Mesenchymal stem cell (in vitro differentiated cells and primary cell): ENCODE results near the gene GPR50.

Experiments used
- DNase-seq: peaks from one replicate; pipeline ENCODE4 v3.0.0-alpha.2; 2013
- H2AFZ ChIP-seq: one replicate; pipeline ENCODE4 v1.6.1; 2013; ENCODE audit warnings: low read depth, mild to moderate bottlenecking, control low read depth, inconsistent platforms, low read length, moderate library complexity
- H2AK5ac ChIP-seq: 2 replicates; pipeline ENCODE4 v1.6.1; 2013; ENCODE audit warnings: low read length, moderate library complexity, mild to moderate bottlenecking, inconsistent platforms; ENCODE audit not compliant: severe bottlenecking
- H2BK120ac ChIP-seq: one replicate; pipeline ENCODE4 v1.6.1; 2013; ENCODE audit warnings: low read depth, mild to moderate bottlenecking, inconsistent platforms, low read length, moderate library complexity
- H2BK12ac ChIP-seq, 2 experiments: one replicate each; pipeline ENCODE4 v1.6.1; 2013; ENCODE audit warnings: inconsistent platforms in 2 of 2, low read length in 2 of 2, mild to moderate bottlenecking in 2 of 2, moderate library complexity in 2 of 2, control low read depth in 1 of 2
- H2BK15ac ChIP-seq: one replicate; pipeline ENCODE4 v1.6.1; 2013; ENCODE audit warnings: mild to moderate bottlenecking, low read depth, inconsistent platforms; ENCODE audit not compliant: poor library complexity, severe bottlenecking
- H2BK5ac ChIP-seq: 2 replicates; pipeline ENCODE4 v1.6.1; 2013; ENCODE audit warnings: low read depth, mild to moderate bottlenecking, low read length, control low read depth, inconsistent platforms; ENCODE audit not compliant: poor library complexity, severe bottlenecking
- H3K14ac ChIP-seq, 2 experiments: one replicate each; pipeline ENCODE4 v1.6.1; 2013; ENCODE audit warnings: inconsistent platforms in 2 of 2, low read length in 2 of 2, control low read depth in 1 of 2, mild to moderate bottlenecking in 1 of 2, moderate library complexity in 1 of 2
- H3K18ac ChIP-seq, 2 experiments: one replicate each; pipeline ENCODE4 v1.6.1; 2013; ENCODE audit warnings: inconsistent platforms in 2 of 2, low read length in 2 of 2, control low read depth in 1 of 2, low read depth in 1 of 2, mild to moderate bottlenecking in 1 of 2
- H3K23ac ChIP-seq, 2 experiments: one replicate each; pipeline ENCODE4 v1.6.1; 2013; ENCODE audit warnings: inconsistent platforms in 2 of 2, low read length in 2 of 2, mild to moderate bottlenecking in 2 of 2, moderate library complexity in 2 of 2, control low read depth in 1 of 2
- H3K27ac ChIP-seq: 2 replicates; pipeline ENCODE4 v1.5.1; 2013; ENCODE audit warnings: mild to moderate bottlenecking, moderate library complexity, low read length, control low read depth, inconsistent platforms; ENCODE audit not compliant: poor library complexity, severe bottlenecking
- H3K27me3 ChIP-seq, 2 experiments: 2 replicates each; pipeline versions ENCODE4 v1.6.1 to v1.7.0; 2013; ENCODE audit warnings: low read length in 2 of 2, mild to moderate bottlenecking in 2 of 2, moderate library complexity in 2 of 2, control low read depth in 1 of 2, inconsistent platforms in 1 of 2; ENCODE audit not compliant: control insufficient read depth in 1 of 2, insufficient read depth in 1 of 2
- H3K36me3 ChIP-seq, 2 experiments: 2 replicates each; pipeline versions ENCODE4 v1.6.1 to v1.7.0; 2013; ENCODE audit warnings: low read length in 2 of 2, control low read depth in 1 of 2, inconsistent platforms in 1 of 2, low read depth in 1 of 2, mild to moderate bottlenecking in 1 of 2; ENCODE audit not compliant: insufficient read depth in 2 of 2, control insufficient read depth in 1 of 2
- H3K4ac ChIP-seq, 2 experiments: one replicate each; pipeline ENCODE4 v1.6.1; 2013; ENCODE audit warnings: inconsistent platforms in 2 of 2, low read length in 2 of 2, mild to moderate bottlenecking in 2 of 2, moderate library complexity in 2 of 2, control low read depth in 1 of 2, low read depth in 1 of 2
- H3K4me1 ChIP-seq: 2 replicates; pipeline ENCODE4 v1.6.1; 2013; ENCODE audit warnings: low read depth, low read length, control low read depth; ENCODE audit not compliant: control insufficient read depth, insufficient read depth
- H3K4me2 ChIP-seq: 2 replicates; pipeline ENCODE4 v1.6.1; 2013; ENCODE audit warnings: low read length, mild to moderate bottlenecking, inconsistent platforms; ENCODE audit not compliant: poor library complexity, severe bottlenecking
- H3K4me3 ChIP-seq, 2 experiments: 2 replicates each; pipeline versions ENCODE4 v1.5.1 to v1.7.0; 2013; ENCODE audit warnings: low read length in 2 of 2, mild to moderate bottlenecking in 2 of 2, control low read depth in 1 of 2, low read depth in 1 of 2; ENCODE audit not compliant: insufficient read depth in 1 of 2
- H3K79me1 ChIP-seq: replicated peaks from 2 replicates; pipeline ENCODE4 v1.6.1; 2013; ENCODE audit warnings: mild to moderate bottlenecking, control low read depth, low read length, inconsistent platforms; ENCODE audit not compliant: poor library complexity, severe bottlenecking
- H3K9ac ChIP-seq: 2 replicates; pipeline ENCODE4 v1.7.0; 2013; ENCODE audit warnings: mild to moderate bottlenecking, low read length, moderate library complexity
- H3K9me3 ChIP-seq: 2 replicates; pipeline ENCODE4 v1.7.0; 2013; ENCODE audit warnings: mild to moderate bottlenecking, low read length; ENCODE audit not compliant: control insufficient read depth
- H4K8ac ChIP-seq: one replicate; pipeline ENCODE4 v1.6.1; 2013; ENCODE audit warnings: inconsistent platforms, mild to moderate bottlenecking, low read length, moderate library complexity
- H4K91ac ChIP-seq: one replicate; pipeline ENCODE4 v1.6.1; 2013; ENCODE audit warnings: mild to moderate bottlenecking, low read length, inconsistent platforms
- WGBS: methylation state at CpG from one replicate; pipeline ENCODE4 v1.1.7; 2013; ENCODE audit warnings: mixed read lengths; 5-methylcytosine and 5-hydroxymethylcytosine counted together

The GPR50 gene

DNA sequence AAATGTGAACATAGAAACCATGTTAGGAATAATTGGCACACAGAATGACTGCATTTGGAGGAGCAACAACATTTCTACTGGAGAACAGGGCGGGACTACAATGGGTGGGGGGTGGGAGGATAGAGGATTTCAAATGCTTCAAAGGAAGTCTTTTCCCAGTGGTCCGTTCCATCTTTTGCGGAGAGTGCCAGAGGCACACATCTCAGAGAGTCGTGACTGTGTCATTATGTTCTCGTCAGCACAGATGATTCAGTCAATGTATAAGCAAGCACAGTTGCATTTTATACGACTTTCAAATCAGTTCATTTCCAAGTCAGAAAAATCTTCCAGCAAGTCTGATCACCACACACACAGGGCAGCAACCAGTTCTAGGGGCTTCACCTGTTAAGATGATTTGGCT, 22.7 kb upstream of the GPR50 start:
- 13% methylated on average over 6 of the region's 6 CpGs for WGBS
- no peak overlapping the region for H3K9ac ChIP-seq
- H2BK120ac ChIP-seq = no peak overlapping the region
- H3K4me1 ChIP-seq = no peaks in the 10 kb centered on the region
- no peak overlapping the region for H2AFZ ChIP-seq
- H3K4me3 ChIP-seq = no peak overlapping the region
- no peak overlapping the region for H3K23ac ChIP-seq
- no peaks in the 10 kb centered on the region for H3K79me1 ChIP-seq
- no peak overlapping the region for H4K8ac ChIP-seq
- no peaks in the 10 kb centered on the region for H3K9me3 ChIP-seq
- no peak for DNase-seq
- no peak overlapping the region for H3K4me2 ChIP-seq
- no peak overlapping the region for H3K4ac ChIP-seq
- H3K27ac ChIP-seq = no peak overlapping the region
- H3K18ac ChIP-seq = no peak overlapping the region
- H3K14ac ChIP-seq = no peak overlapping the region
- H2BK12ac ChIP-seq = no peak overlapping the region
- H2AK5ac ChIP-seq = no peak overlapping the region
- peaks cover 0 to 26% of the 10 kb centered on the region in 2 experiments for H3K27me3 ChIP-seq
- no peak overlapping the region for H2BK5ac ChIP-seq
- no peaks in the 10 kb centered on the region for H3K36me3 ChIP-seq
- no peak overlapping the region for H4K91ac ChIP-seq
- no peak overlapping the region for H2BK15ac ChIP-seq

DNA sequence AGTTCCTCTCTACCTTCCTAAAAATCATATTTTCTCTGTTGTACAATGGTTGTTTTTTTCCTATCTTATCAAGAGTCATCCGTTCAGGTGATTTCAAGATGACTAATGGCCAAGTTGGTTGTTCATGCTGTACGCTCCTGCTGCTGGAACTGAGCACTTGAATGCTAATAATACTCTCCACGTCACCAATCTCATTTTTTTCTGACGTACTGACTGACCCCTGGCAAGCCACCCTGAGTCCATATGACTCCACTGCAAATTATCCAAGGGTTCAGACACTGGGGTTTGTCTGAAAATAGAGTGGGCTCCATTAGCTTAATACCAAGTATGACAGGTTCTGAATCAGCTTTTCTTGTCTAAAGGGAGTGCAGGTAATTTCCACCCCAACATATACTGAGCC, 21.1 kb upstream of the GPR50 start:
- no peak overlapping the region for H2BK5ac ChIP-seq
- 69% methylated on average over 4 of the region's 4 CpGs for WGBS

DNA sequence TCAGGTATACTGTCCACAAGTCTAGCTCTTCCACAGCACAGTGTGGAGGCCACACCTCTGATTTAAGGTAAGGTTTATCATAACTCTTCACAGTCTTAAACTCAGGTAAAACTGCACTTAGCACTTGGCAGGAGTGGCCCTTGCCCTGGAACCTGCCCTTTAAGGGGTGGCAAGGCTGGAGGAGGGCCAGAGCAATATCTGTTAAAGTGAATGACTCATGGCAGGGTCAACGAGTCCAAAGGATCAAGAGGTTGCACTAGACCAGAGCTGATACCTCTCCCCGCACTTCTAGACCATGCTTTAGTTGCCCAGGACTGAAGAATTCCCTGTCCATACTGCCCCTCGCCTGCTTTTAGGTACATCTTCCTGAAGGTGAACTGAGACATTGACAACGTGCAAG, 14.7 kb upstream of the GPR50 start:
- WGBS = 61% methylated on average over 3 of the region's 4 CpGs
- H3K27me3 ChIP-seq = no peaks in the 10 kb centered on the region

More for the DNA sequence above, 21.1 kb upstream of the GPR50 start:
- Histone ChIP-seq H3K36me3 (no peaks in the 10 kb centered on the region), H3K4me1 (no peaks in the 10 kb centered on the region), H3K9ac (no peak overlapping the region), H3K18ac (no peak overlapping the region), H3K23ac (no peak overlapping the region), H3K14ac (no peak overlapping the region), H3K4me3 (no peak overlapping the region), H2BK15ac (no peak overlapping the region), H3K9me3 (no peaks in the 10 kb centered on the region), H2AK5ac (no peak overlapping the region), H3K4ac (no peak overlapping the region), H4K8ac (no peak overlapping the region), H3K27me3 (peaks cover 0 to 18% of the 10 kb centered on the region in 2 experiments), H2AFZ (no peak overlapping the region), H3K27ac (no peak overlapping the region), H2BK12ac (no peak overlapping the region), H2BK120ac (no peak overlapping the region), H3K4me2 (no peak overlapping the region), H4K91ac (no peak overlapping the region), H3K79me1 (no peaks in the 10 kb centered on the region)
- no peak for DNase-seq

DNA sequence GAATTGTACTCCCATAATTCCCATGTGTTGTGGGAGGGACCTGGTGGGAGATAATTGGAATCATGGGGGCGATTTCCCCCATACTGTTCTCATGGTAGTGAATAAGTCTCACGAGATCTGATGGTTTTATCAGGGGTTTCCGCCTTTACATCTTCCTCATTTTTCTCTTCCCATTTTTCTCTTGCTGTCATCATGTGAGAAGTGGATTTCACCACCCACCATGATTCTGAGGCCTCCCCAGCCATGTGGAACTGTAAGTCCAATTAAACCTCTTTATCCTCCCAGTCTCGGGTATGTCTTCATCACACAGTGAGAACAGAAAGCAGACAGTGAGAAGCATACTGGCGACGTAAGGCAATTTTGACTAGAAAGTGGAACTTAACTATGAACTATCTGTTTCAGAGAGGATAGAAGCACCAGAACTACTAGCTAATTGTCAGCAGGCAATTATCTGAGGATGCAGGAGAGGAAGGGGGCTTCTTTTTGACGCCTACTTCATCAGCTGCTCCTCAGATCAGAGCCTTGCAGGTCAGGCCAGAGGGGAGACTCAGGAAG, 8.5 kb upstream of the GPR50 start:
- WGBS = 66% methylated on average over 6 of the region's 7 CpGs
- Histone ChIP-seq H3K4me2 (no peak overlapping the region), H3K23ac (no peak overlapping the region), H2BK12ac (no peak overlapping the region), H2BK15ac (no peak overlapping the region), H3K18ac (no peak overlapping the region), H3K79me1 (no peaks in the 10 kb centered on the region), H3K9me3 (no peaks in the 10 kb centered on the region), H2AK5ac (no peak overlapping the region), H3K4me1 (no peaks in the 10 kb centered on the region), H3K36me3 (no peaks in the 10 kb centered on the region), H3K27ac (no peak overlapping the region), H2BK120ac (no peak overlapping the region), H3K9ac (no peak overlapping the region), H4K8ac (no peak overlapping the region), H3K4ac (no peak overlapping the region), H2BK5ac (no peak overlapping the region), H2AFZ (no peak overlapping the region), H3K14ac (no peak overlapping the region), H3K4me3 (no peak overlapping the region), H3K27me3 (peaks cover 0 to 8% of the 10 kb centered on the region in 2 experiments), H4K91ac (no peak overlapping the region)
- no peak for DNase-seq

More for the DNA sequence above, 14.7 kb upstream of the GPR50 start:
- Histone ChIP-seq H3K23ac (no peak overlapping the region), H3K4me1 (no peaks in the 10 kb centered on the region), H2BK5ac (no peak overlapping the region), H3K27ac (no peak overlapping the region), H3K18ac (no peak overlapping the region), H3K14ac (no peak overlapping the region), H4K8ac (no peak overlapping the region), H2BK12ac (no peak overlapping the region), H2BK120ac (no peak overlapping the region), H3K4me2 (no peak overlapping the region), H3K9ac (no peak overlapping the region), H3K36me3 (no peaks in the 10 kb centered on the region), H2AK5ac (no peak overlapping the region), H3K4ac (no peak overlapping the region), H3K79me1 (no peaks in the 10 kb centered on the region), H3K4me3 (no peak overlapping the region), H2AFZ (no peak overlapping the region), H2BK15ac (no peak overlapping the region), H4K91ac (no peak overlapping the region), H3K9me3 (no peaks in the 10 kb centered on the region)
- DNase-seq = no peak
